Type B pancreatic cell (in vitro differentiated cells): ENCODE measurements around the gene PHAF1. TPM values are rescaled to one million over a fixed set of nuclear protein-coding genes. Genes with fewer than 3 reads are reported as not detected.
A peak's percentile ranks its signal among the peaks of the same experiment; 100 is the strongest.

Experiments
- DNase-seq: peaks from one replicate; pipeline ENCODE4 v3.0.0; 2021; ENCODE audit warnings: mixed read lengths; ENCODE audit not compliant: unreplicated experiment; ENCODE audit errors: extremely low spot score
- H3K27ac Mint-ChIP-seq: 2 replicates; pipeline ENCODE4 v1.8.0; 2021; ENCODE audit warnings: mild to moderate bottlenecking, mixed read lengths
- H3K27me3 Mint-ChIP-seq: 2 replicates; pipeline ENCODE4 v1.8.0; 2021; ENCODE audit warnings: mixed read lengths
- H3K36me3 Mint-ChIP-seq: 2 replicates; pipeline ENCODE4 v1.8.0; 2021; ENCODE audit warnings: mixed read lengths
- H3K4me1 Mint-ChIP-seq: one replicate; pipeline ENCODE4 v1.8.0; 2021; ENCODE audit warnings: mixed read lengths; ENCODE audit not compliant: unreplicated experiment
- H3K4me3 Mint-ChIP-seq: 2 replicates; pipeline ENCODE4 v1.8.0; 2021; ENCODE audit warnings: mild to moderate bottlenecking, mixed read lengths
- H3K9me3 Mint-ChIP-seq: 2 replicates; pipeline ENCODE4 v1.8.0; 2021; ENCODE audit warnings: mixed read lengths
- CTCF ChIP-seq: fragments of 200-600 bp; sonication (generic); conservative IDR thresholded peaks from 2 replicates; pipeline ENCODE4 v1.5.0; 2021; ENCODE audit warnings: antibody characterized with exemption, mild to moderate bottlenecking
- total RNA-seq: library from RNA; stranded (reverse); gene quantifications from 2 replicates; pipeline ENCODE4 v1.2.1, GENCODE V29; 2021; ENCODE audit warnings: low replicate concordance

Gene PHAF1
- total RNA-seq, 1 donor from 2014 or later = 22.8 TPM

- Mint-ChIP-seq H3K4me3 (no peak within 1 kb of the TSS), H3K27ac (peak within 1 kb of the TSS; percentile 31), H3K4me1 (peaks cover 15% of the 10 kb centered on the region), H3K36me3 (no peaks in the 10 kb centered on the region), H3K9me3 (no peaks in the 10 kb centered on the region), H3K27me3 (peaks cover 11% of the 10 kb centered on the region)
- TF ChIP-seq CTCF = no peak
- DNase-seq = no peak
Measured at GRCh38 chr16:67190041-67190440, 80.3 kb downstream of the PHAF1 start, which contains the start of gene EXOC3L1. EXOC3L1 (minus strand) TSS chr16:67190136; CDS start chr16:67189676, 460 bp downstream.

GRCh38 chr16:67190448-67191399, 81.0 kb downstream of the PHAF1 start:
- no peaks in the 10 kb centered on the region for H3K9me3 Mint-ChIP-seq
- peaks cover 5% of the 10 kb centered on the region for H3K27me3 Mint-ChIP-seq
- TF ChIP-seq CTCF = no peak
- H3K4me3 Mint-ChIP-seq = no peak overlapping the region
- no peaks in the 10 kb centered on the region for H3K36me3 Mint-ChIP-seq
- peak overlapping the region; percentile 31 for H3K27ac Mint-ChIP-seq
- H3K4me1 Mint-ChIP-seq = peaks cover 8% of the 10 kb centered on the region
- no peak for DNase-seq

GRCh38 chr16:67191411-67191994, 81.8 kb downstream of the PHAF1 start:
- peak overlapping the region; percentile 69 for H3K27ac Mint-ChIP-seq
- H3K4me3 Mint-ChIP-seq = peak overlapping the region; percentile 91
- no peaks in the 10 kb centered on the region for H3K9me3 Mint-ChIP-seq
- H3K36me3 Mint-ChIP-seq = peaks cover 6% of the 10 kb centered on the region
- TF ChIP-seq CTCF = no peak
- peaks cover 2% of the 10 kb centered on the region for H3K27me3 Mint-ChIP-seq
- DNase-seq = no peak
- H3K4me1 Mint-ChIP-seq = peaks cover 8% of the 10 kb centered on the region

- H3K36me3 Mint-ChIP-seq = peaks cover 6% of the 10 kb centered on the region
- H3K4me1 Mint-ChIP-seq = peaks cover 8% of the 10 kb centered on the region
- no peaks in the 10 kb centered on the region for H3K9me3 Mint-ChIP-seq
- no peaks in the 10 kb centered on the region for H3K27me3 Mint-ChIP-seq
- peak within 1 kb of the TSS; percentile 74 for H3K27ac Mint-ChIP-seq
- H3K4me3 Mint-ChIP-seq = peak within 1 kb of the TSS; percentile 91
- TF ChIP-seq CTCF = no peak
- DNase-seq = peak; percentile 89
Measured at GRCh38 chr16:67191995-67192681, 82.4 kb downstream of the PHAF1 start, which contains the start of gene E2F4. E2F4 (plus strand) TSS chr16:67192155; CDS start chr16:67192228, 73 bp downstream.

GRCh38 chr16:67192781-67193361, 83.1 kb downstream of the PHAF1 start:
- H3K4me3 Mint-ChIP-seq = peak overlapping the region; percentile 91
- H3K27me3 Mint-ChIP-seq = no peaks in the 10 kb centered on the region
- peaks cover 8% of the 10 kb centered on the region for H3K4me1 Mint-ChIP-seq
- DNase-seq = no peak
- peak overlapping the region; percentile 74 for H3K27ac Mint-ChIP-seq
- H3K36me3 Mint-ChIP-seq = peaks cover 6% of the 10 kb centered on the region
- no peaks in the 10 kb centered on the region for H3K9me3 Mint-ChIP-seq
- TF ChIP-seq CTCF = no peak
